Mammary epithelial cell (primary cell): ENCODE results near the gene DCDC2B.

Experiments
- CTCF ChIP-seq, 2 donors: IDR thresholded peaks in 1 of 2; conservative IDR thresholded peaks in 1 of 2; 2 replicates each; pipeline ENCODE4 v1.5.1; 2011 to 2012; ENCODE audit warnings: inconsistent platforms in 2 of 2, low read length in 2 of 2, mild to moderate bottlenecking in 2 of 2, control low read depth in 1 of 2, low read depth in 1 of 2; ENCODE audit not compliant: insufficient read depth in 1 of 2; ENCODE audit errors: extremely low read depth in 1 of 2
- EZH2 ChIP-seq: IDR thresholded peaks from 2 replicates; pipeline ENCODE4 v1.6.1; 2012; ENCODE audit warnings: low read length, inconsistent platforms, borderline replicate concordance

GRCh38 chr1:32178380-32179192, 30.3 kb upstream of the DCDC2B start:
- TF ChIP-seq CTCF (conservative IDR thresholded peaks at IDR 0.05 in 1 of 2, IDR thresholded peaks at IDR 0.05 in 1 of 2; ENCODE audit: extremely low read depth in 1 of 2, insufficient read depth in 1 of 2, low read depth in 1 of 2, low read length in 2 of 2) (no peak), EZH2 (no peak)
